K562 (cell line): ENCODE measurements around the gene COMMD1. TPM values are rescaled to one million over a fixed set of nuclear protein-coding genes. Genes with fewer than 3 reads are reported as not detected.

Experiments used
- ATAC-seq: fragments of 200-7000 bp; cut with Tn5 transposase; 3 replicates; pipeline ENCODE4 v1.9.1; 2020; ENCODE audit warnings: moderate library complexity
- BruUV-seq: library from RNA; stranded (reverse); fragments of 400-500 nt; replicated peaks from 2 replicates; lab custom pipeline; 2021; lab: Mats Ljungman, UMichigan
- CTCF ChIA-PET: fragments of 300-600 bp; formaldehyde crosslinking; extraction: SDS; loops from one replicate; lab custom pipeline; 2021; ENCODE audit warnings: low intra/inter-chr PET ratio; lab: Yijun Ruan, JAX
- POLR2A ChIA-PET: fragments of 300-600, 350-650 bp; sonication (Branson Sonifier 250); formaldehyde crosslinking; extraction: SDS; loops from one replicate; lab custom pipeline; 2021; ENCODE audit warnings: antibody characterized with exemption, inconsistent platforms; lab: Yijun Ruan, JAX
- DNase-seq, 4 experiments: peaks; one replicate each; pipeline versions ENCODE4 v3.0.0 to v3.0.0-alpha.2; 2011 to 2018; ENCODE audit warnings: low spot score in 3 of 4, mixed read lengths in 3 of 4; ENCODE audit errors: extremely low read depth in 1 of 4
- FAIRE-seq: peaks from 2 replicates; lab custom pipeline; 2011; peaks lifted over from hg19 to GRCh38; lab: Jason Lieb, UNC
- H2AFZ ChIP-seq: 2 replicates; pipeline ENCODE4 v1.6.0; 2011; ENCODE audit warnings: low read depth, low read length, control low read depth, inconsistent platforms
- H3K27ac ChIP-seq: fragments of 200-600 bp; 3 replicates; pipeline ENCODE4 v1.8.0; 2011; ENCODE audit warnings: low read depth, mild to moderate bottlenecking, control low read depth, inconsistent platforms, low read length, moderate library complexity, mixed read lengths; ENCODE audit errors: extremely low read depth
- H3K27me3 ChIP-seq, 2 experiments: fragments of 300-600 bp in 1 of 2; 2 replicates in 1 of 2; 3 replicates in 1 of 2; pipeline versions ENCODE4 v1.6.0 to v1.8.0; 2011; ENCODE audit warnings: inconsistent platforms in 2 of 2, low read length in 2 of 2, mild to moderate bottlenecking in 1 of 2, mixed read lengths in 1 of 2, moderate library complexity in 1 of 2; ENCODE audit not compliant: control insufficient read depth in 2 of 2, insufficient read depth in 2 of 2
- H3K36me3 ChIP-seq: fragments of 300-600 bp; 3 replicates; pipeline ENCODE4 v1.8.0; 2011; ENCODE audit warnings: mild to moderate bottlenecking, low read length, inconsistent platforms; ENCODE audit not compliant: control insufficient read depth, insufficient read depth
- H3K4me1 ChIP-seq, 2 experiments: fragments of 200-600 bp in 1 of 2; replicated peaks in 1 of 2; 2 replicates in 1 of 2; 3 replicates in 1 of 2; pipeline versions ENCODE4 v1.5.1 to v1.8.0; 2011; ENCODE audit warnings: inconsistent platforms in 2 of 2, low read length in 2 of 2, mild to moderate bottlenecking in 1 of 2, mixed read lengths in 1 of 2, moderate library complexity in 1 of 2; ENCODE audit not compliant: control insufficient read depth in 2 of 2, insufficient read depth in 2 of 2
- H3K4me2 ChIP-seq: 2 replicates; pipeline ENCODE4 v1.6.1; 2011; ENCODE audit warnings: low read length, control low read depth, inconsistent platforms, mixed read lengths; ENCODE audit not compliant: insufficient read depth
- H3K4me3 ChIP-seq: fragments of 200-600 bp; sonication (generic), shearing (Covaris generic); 2 replicates; pipeline ENCODE4 v1.5.1; 2016; ENCODE audit warnings: control low read depth, inconsistent platforms
- H3K79me2 ChIP-seq: fragments of 200-600 bp; 3 replicates; pipeline ENCODE4 v1.8.0; 2011; ENCODE audit warnings: low read length, inconsistent platforms; ENCODE audit not compliant: control insufficient read depth, insufficient read depth
- H3K9ac ChIP-seq, 2 experiments: 2 replicates each; pipeline versions ENCODE4 v1.6.0 to v1.6.1; 2011; ENCODE audit warnings: low read depth in 2 of 2, low read length in 2 of 2, control low read depth in 1 of 2, inconsistent platforms in 1 of 2, mild to moderate bottlenecking in 1 of 2, mixed read lengths in 1 of 2; ENCODE audit not compliant: insufficient read depth in 1 of 2
- H3K9me1 ChIP-seq: one replicate; pipeline ENCODE4 v1.6.0; 2011; ENCODE audit warnings: inconsistent platforms, mild to moderate bottlenecking, low read length, moderate library complexity; ENCODE audit not compliant: control insufficient read depth, insufficient read depth
- H3K9me3 ChIP-seq: replicated peaks from 2 replicates; pipeline ENCODE4 v1.5.1; 2011; ENCODE audit warnings: low read depth, low read length, inconsistent platforms; ENCODE audit not compliant: control insufficient read depth, insufficient read depth
- H4K20me1 ChIP-seq: replicated peaks from 2 replicates; pipeline ENCODE4 v1.6.1; 2011; ENCODE audit warnings: low read length, inconsistent platforms, mixed read lengths; ENCODE audit not compliant: control insufficient read depth, insufficient read depth
- FOXA3 ChIP-seq, 2 experiments: fragments of 450-650 bp in 1 of 2; sonication (generic) in 1 of 2; formaldehyde crosslinking; IDR thresholded peaks in 1 of 2; conservative IDR thresholded peaks in 1 of 2; 2 replicates each; pipeline versions ENCODE4 v1.4.0 to v1.8.0; 2020 to 2022; ENCODE audit warnings: mild to moderate bottlenecking in 2 of 2, missing genetic modification reagents in 1 of 2
- HDAC3 ChIP-seq: fragments of 450-650 bp; IDR thresholded peaks from 2 replicates; pipeline ENCODE4 v1.6.1; 2018; ENCODE audit warnings: borderline replicate concordance, mild to moderate bottlenecking, moderate library complexity; ENCODE audit not compliant: partially characterized antibody
- HNRNPH1 ChIP-seq: fragments of 200-400 bp; formaldehyde crosslinking; optimal IDR thresholded peaks from 2 replicates; pipeline ENCODE3; 2017; ENCODE audit warnings: low read depth, mild to moderate bottlenecking, low read length, moderate library complexity
- TBL1XR1 ChIP-seq, 2 experiments: IDR thresholded peaks; 2 replicates each; pipeline ENCODE4 v1.6.1; 2012; ENCODE audit warnings: improper control_type of control experiment in 2 of 2, low read length in 2 of 2, mild to moderate bottlenecking in 1 of 2
- ZNF23 ChIP-seq: fragments of 250-450 bp; sonication (Bioruptor Pico); IDR thresholded peaks from 2 replicates; pipeline ENCODE4 v1.4.0; 2020; ENCODE audit warnings: mild to moderate bottlenecking
- ZNF253 ChIP-seq: fragments of 250-450 bp; sonication (Bioruptor Pico); conservative IDR thresholded peaks from 2 replicates; pipeline ENCODE4 v1.6.1; 2021; ENCODE audit warnings: mild to moderate bottlenecking
- ZNF75A ChIP-seq: fragments of 450-650 bp; formaldehyde crosslinking; IDR thresholded peaks from 2 replicates; pipeline ENCODE4 v1.4.0; 2020; ENCODE audit warnings: mild to moderate bottlenecking
- in situ Hi-C: fragments of 300-500 bp; cut with MboI; formaldehyde crosslinking; loops from 4 replicates; pipeline ENCODE4 v1.15.0; 2018; ENCODE audit warnings: inconsistent platforms, mixed read lengths
- intact Hi-C: fragments of 100-400 bp; cut with micrococcal nuclease; formaldehyde crosslinking; loops from 2 replicates; pipeline ENCODE4 v1.14.2; 2022
- polyA plus RNA-seq, 8 experiments: library from polyadenylated mRNA; depleted of rRNA in 4 of 8; stranded (reverse) in 5 of 8; unstranded in 3 of 8; fragments of >200 nt; fragmentation: Nextera tagmentation in 2 of 8; fragmentation: Illumina TruSeq in 1 of 8; extraction: Ambion mirVana in 2 of 8; extraction: Trizol in 1 of 8; gene quantifications; 2 replicates each; pipeline versions ENCODE4 v1.2.1 to v1.2.3, GENCODE V29; 2011 to 2014; ENCODE audit warnings: inconsistent platforms in 1 of 8, missing spikeins in 1 of 8
- total RNA-seq, 7 experiments: library from RNA; depleted of rRNA in 6 of 7; stranded (reverse); fragments of >200 nt in 6 of 7; fragmentation: Illumina TruSeq in 2 of 7; extraction: Trizol in 2 of 7; gene quantifications; 2 replicates each; pipeline versions ENCODE4 v1.2.1 to v1.2.3, GENCODE V29; 2011 to 2021; ENCODE audit warnings: low replicate concordance in 1 of 7
- TF ChIP-seq, protein P1 (sequence below): sonication (generic); formaldehyde crosslinking; IDR thresholded peaks from 2 replicates; pipeline ENCODE4 v1.8.0; 2022; ENCODE audit warnings: mild to moderate bottlenecking, missing genetic modification reagents, borderline replicate concordance
- TF ChIP-seq, protein P2 (sequence below): fragments of 450-650 bp; IDR thresholded peaks from one replicate; pipeline ENCODE4 v1.6.1; 2018; ENCODE audit warnings: mild to moderate bottlenecking, moderate library complexity; ENCODE audit not compliant: partially characterized antibody

The COMMD1 gene
- total and polyA plus RNA-seq, 9 of the 15 experiments (the other 6 are each of a cell fraction or from before 2014, with no cell fraction given), result 14.4 to 77.0 (median 21.4) TPM

- H3K36me3 ChIP-seq, result no peaks in the 10 kb centered on the region
- FAIRE-seq (no peak), ATAC-seq (no peak), DNase-seq (no peak)
- no TSS peak for BruUV-seq
- TF ChIP-seq HNRNPH1, result no peak
- TF ChIP-seq ZNF23 (CRISPR knock-in tag), result no peak
- TF ChIP-seq HDAC3, result no peak
- TF ChIP-seq, protein P1, sequence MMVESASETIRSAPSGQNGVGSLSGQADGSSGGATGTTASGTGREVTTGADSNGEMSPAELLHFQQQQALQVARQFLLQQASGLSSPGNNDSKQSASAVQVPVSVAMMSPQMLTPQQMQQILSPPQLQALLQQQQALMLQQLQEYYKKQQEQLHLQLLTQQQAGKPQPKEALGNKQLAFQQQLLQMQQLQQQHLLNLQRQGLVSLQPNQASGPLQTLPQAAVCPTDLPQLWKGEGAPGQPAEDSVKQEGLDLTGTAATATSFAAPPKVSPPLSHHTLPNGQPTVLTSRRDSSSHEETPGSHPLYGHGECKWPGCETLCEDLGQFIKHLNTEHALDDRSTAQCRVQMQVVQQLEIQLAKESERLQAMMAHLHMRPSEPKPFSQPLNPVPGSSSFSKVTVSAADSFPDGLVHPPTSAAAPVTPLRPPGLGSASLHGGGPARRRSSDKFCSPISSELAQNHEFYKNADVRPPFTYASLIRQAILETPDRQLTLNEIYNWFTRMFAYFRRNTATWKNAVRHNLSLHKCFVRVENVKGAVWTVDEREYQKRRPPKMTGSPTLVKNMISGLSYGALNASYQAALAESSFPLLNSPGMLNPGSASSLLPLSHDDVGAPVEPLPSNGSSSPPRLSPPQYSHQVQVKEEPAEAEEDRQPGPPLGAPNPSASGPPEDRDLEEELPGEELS (CRISPR knock-in tag), result no peak
- TF ChIP-seq, protein P2, sequence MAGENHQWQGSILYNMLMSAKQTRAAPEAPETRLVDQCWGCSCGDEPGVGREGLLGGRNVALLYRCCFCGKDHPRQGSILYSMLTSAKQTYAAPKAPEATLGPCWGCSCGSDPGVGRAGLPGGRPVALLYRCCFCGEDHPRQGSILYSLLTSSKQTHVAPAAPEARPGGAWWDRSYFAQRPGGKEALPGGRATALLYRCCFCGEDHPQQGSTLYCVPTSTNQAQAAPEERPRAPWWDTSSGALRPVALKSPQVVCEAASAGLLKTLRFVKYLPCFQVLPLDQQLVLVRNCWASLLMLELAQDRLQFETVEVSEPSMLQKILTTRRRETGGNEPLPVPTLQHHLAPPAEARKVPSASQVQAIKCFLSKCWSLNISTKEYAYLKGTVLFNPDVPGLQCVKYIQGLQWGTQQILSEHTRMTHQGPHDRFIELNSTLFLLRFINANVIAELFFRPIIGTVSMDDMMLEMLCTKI, result no peak
- TF ChIP-seq FOXA3 (CRISPR knock-in tag; conservative IDR thresholded peaks at IDR 0.05 in 1 of 2, IDR thresholded peaks at IDR 0.05 in 1 of 2), result no peak
- TF ChIP-seq TBL1XR1 (IDR thresholded peaks at IDR 0.05; ENCODE audit: low read length in 2 of 2), result no peak
- TF ChIP-seq ZNF253 (CRISPR knock-in tag), result no peak
- no peak for TF ChIP-seq ZNF75A
- no peak overlapping the region for H3K4me2 ChIP-seq
- no peak overlapping the region for H2AFZ ChIP-seq
- no peak overlapping the region for H3K4me3 ChIP-seq
- H3K27ac ChIP-seq, result no peak overlapping the region
- intact Hi-C loops, result loop anchor here (5.0 kb wide), 1 partner anchor 50 kb away; no protein-coding TSS in a partner anchor
- no peaks in the 10 kb centered on the region for H3K9me3 ChIP-seq
- no peaks in the 10 kb centered on the region for H3K27me3 ChIP-seq
- H3K79me2 ChIP-seq, result no peaks in the 10 kb centered on the region
- ChIA-PET POLR2A (no interaction called here), CTCF (interaction anchor here (0.7 kb wide), 1 partner anchor 86 kb away, joined by 3 read pairs; no protein-coding TSS in a partner anchor)
- no peaks in the 10 kb centered on the region for H3K9me1 ChIP-seq
- peaks cover 2 to 10% of the 10 kb centered on the region in 2 experiments; a peak in 3 of 5 replicates for H3K4me1 ChIP-seq
- no peak overlapping the region for H3K9ac ChIP-seq
- H4K20me1 ChIP-seq, result no peaks in the 10 kb centered on the region
- in situ Hi-C loops, result no loop called here
Observed at GRCh38 chr2:61922714-61923113, 17.2 kb downstream of the COMMD1 start.
